SK-N-SH (cell line): Measurements from ENCODE around the gene SPRR1A. TPM values are rescaled to one million over a fixed set of nuclear protein-coding genes. Genes with fewer than 3 reads are reported as not detected.

Source experiments
- CTCF ChIA-PET: fragments of 300-600, 350-600 bp; formaldehyde crosslinking; extraction: SDS; loops from one replicate; lab custom pipeline; 2021; lab: Yijun Ruan, JAX
- POLR2A ChIA-PET: fragments of 350-600 bp; sonication (Branson Sonifier 250); formaldehyde crosslinking; extraction: SDS; loops from one replicate; lab custom pipeline; 2020; ENCODE audit warnings: antibody characterized with exemption, inconsistent platforms; lab: Yijun Ruan, JAX
- DNase-seq: peaks from one replicate; pipeline ENCODE4 v3.0.0; 2012
- H2AFZ ChIP-seq: fragments of 200-600 bp; sonication (generic); 2 replicates; pipeline ENCODE4 v1.8.1; 2016; ENCODE audit warnings: antibody characterized with exemption, mild to moderate bottlenecking, low read depth
- H3F3A ChIP-seq: fragments of 200-600 bp; sonication (generic); replicated peaks from 2 replicates; pipeline ENCODE3; 2016; ENCODE audit warnings: antibody characterized with exemption, mild to moderate bottlenecking; ENCODE audit not compliant: insufficient read depth
- H3K27ac ChIP-seq, 2 experiments: fragments of 200-500 bp in 1 of 2; fragments of 200-600 bp in 1 of 2; sonication (Bioruptor generic) in 1 of 2; sonication (generic), shearing (Covaris generic) in 1 of 2; 2 replicates each; pipeline versions ENCODE4 v1.5.1 to v1.6.1; 2014 to 2016; ENCODE audit warnings: low read depth in 2 of 2, inconsistent platforms in 1 of 2, low read length in 1 of 2, mild to moderate bottlenecking in 1 of 2, mixed read lengths in 1 of 2
- H3K27me3 ChIP-seq: fragments of 200-600 bp; sonication (generic), shearing (Covaris generic); 2 replicates; pipeline ENCODE4 v1.6.1; 2016; ENCODE audit warnings: mixed run types; ENCODE audit not compliant: insufficient read depth
- H3K36me3 ChIP-seq, 2 experiments: fragments of 200-500 bp in 1 of 2; fragments of 200-600 bp in 1 of 2; sonication (Bioruptor generic) in 1 of 2; sonication (generic) in 1 of 2; replicated peaks in 1 of 2; 2 replicates each; pipeline versions ENCODE3 to v1.5.1; 2014 to 2016; ENCODE audit warnings: low read length in 1 of 2, mild to moderate bottlenecking in 1 of 2; ENCODE audit not compliant: insufficient read depth in 2 of 2, control insufficient read depth in 1 of 2
- H3K4me1 ChIP-seq, 2 experiments: fragments of 200-500 bp in 1 of 2; fragments of 200-600 bp in 1 of 2; sonication (Bioruptor generic) in 1 of 2; sonication (generic), shearing (Covaris generic) in 1 of 2; 2 replicates each; pipeline versions ENCODE4 v1.5.1 to v1.6.1; 2014 to 2016; ENCODE audit warnings: low read depth in 1 of 2, low read length in 1 of 2, mixed run types in 1 of 2; ENCODE audit not compliant: insufficient read depth in 2 of 2, control insufficient read depth in 1 of 2
- H3K4me2 ChIP-seq: fragments of 200-600 bp; sonication (generic), shearing (Covaris generic); 2 replicates; pipeline ENCODE4 v1.6.1; 2017; ENCODE audit warnings: mixed run types
- H3K4me3 ChIP-seq, 2 experiments: fragments of 200-500 bp in 1 of 2; fragments of 200-600 bp in 1 of 2; sonication (Bioruptor generic) in 1 of 2; sonication (generic), shearing (Covaris generic) in 1 of 2; 2 replicates each; pipeline versions ENCODE4 v1.5.1 to v1.8.1; 2014 to 2016; ENCODE audit warnings: low read depth in 2 of 2, inconsistent platforms in 1 of 2, low read length in 1 of 2, mild to moderate bottlenecking in 1 of 2, mixed read lengths in 1 of 2, moderate library complexity in 1 of 2
- H3K79me2 ChIP-seq: fragments of 200-600 bp; sonication (generic); 2 replicates; pipeline ENCODE4 v1.8.1; 2017; ENCODE audit warnings: mild to moderate bottlenecking; ENCODE audit not compliant: insufficient read depth
- H3K9ac ChIP-seq: fragments of 200-600 bp; sonication (generic); 2 replicates; pipeline ENCODE4 v1.6.1; 2017; ENCODE audit warnings: mixed run types
- H3K9me2 ChIP-seq: fragments of 200-600 bp; sonication (generic); 2 replicates; pipeline ENCODE4 v1.6.1; 2017; ENCODE audit warnings: mixed run types
- H3K9me3 ChIP-seq: fragments of 200-600 bp; sonication (generic); 2 replicates; pipeline ENCODE4 v1.6.1; 2017; ENCODE audit warnings: mixed run types, mild to moderate bottlenecking, moderate library complexity
- H4K20me1 ChIP-seq: fragments of 200-600 bp; sonication (generic); 2 replicates; pipeline ENCODE4 v1.6.1; 2017; ENCODE audit warnings: mild to moderate bottlenecking, mixed run types; ENCODE audit not compliant: insufficient read depth
- EZH2phosphoT487 ChIP-seq: fragments of 200-600 bp; sonication (generic); IDR thresholded peaks from 2 replicates; pipeline ENCODE4 v1.6.1; 2017; ENCODE audit warnings: low read depth, mixed run types, mild to moderate bottlenecking, antibody characterized with exemption, moderate library complexity, borderline replicate concordance
- FOXM1 ChIP-seq: IDR thresholded peaks from 2 replicates; pipeline ENCODE4 v1.4.0; 2012; ENCODE audit warnings: low read depth, mild to moderate bottlenecking
- GABPA ChIP-seq: IDR thresholded peaks from 2 replicates; pipeline ENCODE4 v1.4.0; 2012; ENCODE audit warnings: low read depth, mild to moderate bottlenecking
- MAX ChIP-seq: IDR thresholded peaks from 2 replicates; pipeline ENCODE4 v1.4.0; 2012; ENCODE audit warnings: low read depth
- MEF2A ChIP-seq: IDR thresholded peaks from 2 replicates; pipeline ENCODE4 v1.4.0; 2012; ENCODE audit warnings: low read depth, borderline replicate concordance
- NFIC ChIP-seq: IDR thresholded peaks from 2 replicates; pipeline ENCODE4 v1.4.0; 2012; ENCODE audit warnings: borderline replicate concordance
- NRF1 ChIP-seq: IDR thresholded peaks from 2 replicates; pipeline ENCODE4 v1.6.1; 2012; ENCODE audit warnings: low read depth, mild to moderate bottlenecking, low read length
- POLR2AphosphoS5 ChIP-seq: IDR thresholded peaks from 2 replicates; pipeline ENCODE4 v1.6.1; 2012; ENCODE audit warnings: low read depth, low read length
- RAD21 ChIP-seq: IDR thresholded peaks from 2 replicates; pipeline ENCODE4 v1.6.1; 2012; ENCODE audit warnings: mild to moderate bottlenecking, low read length
- RCOR1 ChIP-seq: fragments of 150-350 bp; IDR thresholded peaks from 2 replicates; pipeline ENCODE4 v1.6.1; 2017; ENCODE audit warnings: antibody characterized with exemption, low read length
- REST ChIP-seq: IDR thresholded peaks from 2 replicates; pipeline ENCODE4 v1.6.1; 2012; ENCODE audit warnings: mild to moderate bottlenecking, low read depth, low read length, moderate library complexity
- RXRA ChIP-seq: IDR thresholded peaks from 2 replicates; pipeline ENCODE4 v1.4.0; 2012; ENCODE audit warnings: low read depth, mild to moderate bottlenecking, borderline replicate concordance
- SIN3A ChIP-seq: IDR thresholded peaks from 2 replicates; pipeline ENCODE4 v1.6.1; 2012; ENCODE audit warnings: low read depth, mild to moderate bottlenecking, low read length, moderate library complexity, borderline replicate concordance
- SMC3 ChIP-seq: IDR thresholded peaks from 2 replicates; pipeline ENCODE4 v1.6.1; 2012; ENCODE audit warnings: low read depth, low read length, improper control_type of control experiment
- TAF1 ChIP-seq: IDR thresholded peaks from 2 replicates; pipeline ENCODE4 v1.6.1; 2012; ENCODE audit warnings: low read depth, mild to moderate bottlenecking, low read length, moderate library complexity, borderline replicate concordance
- TCF12 ChIP-seq: IDR thresholded peaks from 2 replicates; pipeline ENCODE4 v1.4.0; 2012
- TEAD4 ChIP-seq: IDR thresholded peaks from 2 replicates; pipeline ENCODE4 v1.4.0; 2012; ENCODE audit warnings: mild to moderate bottlenecking, borderline replicate concordance; ENCODE audit not compliant: insufficient read depth
- USF1 ChIP-seq: IDR thresholded peaks from 2 replicates; pipeline ENCODE4 v1.4.0; 2012; ENCODE audit warnings: low read depth, borderline replicate concordance
- YY1 ChIP-seq: IDR thresholded peaks from 2 replicates; pipeline ENCODE4 v1.4.0; 2012; ENCODE audit warnings: low read depth, mild to moderate bottlenecking
- WGBS: methylation state at CpG from one replicate; pipeline ENCODE4 v1.1.6; 2017; ENCODE audit warnings: low lambda C conversion rate; 5-methylcytosine and 5-hydroxymethylcytosine counted together
- polyA plus RNA-seq, 3 experiments: library from polyadenylated mRNA; depleted of rRNA; stranded (reverse); fragments of >200 nt; gene quantifications; 2 replicates each; pipeline ENCODE4 v1.2.3, GENCODE V29; 2012

SPRR1A gene
- polyA plus RNA-seq, 1 of the 3 experiments (the other 2 are of a cell fraction) = not detected

- no peak overlapping the region for H3K9ac ChIP-seq
- H3K4me3 ChIP-seq = no peak overlapping the region
- DNase-seq = no peak
- H3K27ac ChIP-seq = no peak overlapping the region
- H3K4me2 ChIP-seq = no peak overlapping the region
- no peak overlapping the region for H2AFZ ChIP-seq
- no peaks in the 10 kb centered on the region for H3K4me1 ChIP-seq
- POLR2A ChIA-PET = no interaction called here
- H3K36me3 ChIP-seq = no peaks in the 10 kb centered on the region
- TF ChIP-seq REST (no peak), GABPA (no peak), RXRA (no peak), NFIC (no peak), POLR2AphosphoS5 (no peak), FOXM1 (no peak), SIN3A (no peak)
- TF ChIP-seq, all 33 proteins: peak for 0
- CTCF ChIA-PET = interaction anchor here (0.5 kb wide), 1 partner anchor 18 kb away, joined by 3 read pairs; no protein-coding TSS in a partner anchor
- no peaks in the 10 kb centered on the region; the same call in 1 of the 2 replicates for H3K27me3 ChIP-seq
- no peaks in the 10 kb centered on the region for H3K79me2 ChIP-seq
- no peaks in the 10 kb centered on the region for H3K9me3 ChIP-seq
- no peaks in the 10 kb centered on the region for H4K20me1 ChIP-seq
- no peaks in the 10 kb centered on the region for H3F3A ChIP-seq
- no peaks in the 10 kb centered on the region for H3K9me2 ChIP-seq
- WGBS = 3% methylated on average over 6 of the region's 6 CpGs
Observed at GRCh38 chr1:152999818-153000217, 15.9 kb downstream of the SPRR1A start.

- H3K4me3 ChIP-seq = no peak overlapping the region
- no peaks in the 10 kb centered on the region for H3K36me3 ChIP-seq
- no peak overlapping the region for H3K27ac ChIP-seq
- H3F3A ChIP-seq = no peaks in the 10 kb centered on the region
- ChIA-PET CTCF (no interaction called here), POLR2A (no interaction called here)
- no peaks in the 10 kb centered on the region for H3K79me2 ChIP-seq
- DNase-seq = no peak
- no peak overlapping the region for H3K9ac ChIP-seq
- no peaks in the 10 kb centered on the region for H3K9me3 ChIP-seq
- no peak for TF ChIP-seq FOXM1
- TF ChIP-seq NRF1 = no peak
- TF ChIP-seq RCOR1 = no peak
- TF ChIP-seq TCF12 = no peak
- no peak for TF ChIP-seq RXRA
- TF ChIP-seq TEAD4 = no peak
- no peak for TF ChIP-seq MAX
- no peak for TF ChIP-seq SMC3
- TF ChIP-seq EZH2phosphoT487 = no peak
- TF ChIP-seq USF1 = no peak
- TF ChIP-seq YY1 = no peak
- TF ChIP-seq POLR2AphosphoS5 = no peak
- TF ChIP-seq NFIC = no peak
- TF ChIP-seq GABPA = no peak
- TF ChIP-seq SIN3A = no peak
- TF ChIP-seq RAD21 = no peak
- no peak for TF ChIP-seq TAF1
- TF ChIP-seq MEF2A = no peak
- no peak overlapping the region for H3K4me2 ChIP-seq
- WGBS = 64% methylated on average over 1 of the region's 1 CpG
- no peaks in the 10 kb centered on the region for H4K20me1 ChIP-seq
- no peak overlapping the region for H2AFZ ChIP-seq
- no peaks in the 10 kb centered on the region; the same call in 1 of the 2 replicates for H3K27me3 ChIP-seq
- H3K9me2 ChIP-seq = no peaks in the 10 kb centered on the region
- H3K4me1 ChIP-seq = no peaks in the 10 kb centered on the region
Observed at GRCh38 chr1:153000294-153000693, 16.4 kb downstream of the SPRR1A start.
